ENCODE results near the gene MPZ. TPM values are rescaled to one million over a fixed set of nuclear protein-coding genes. Genes with fewer than 3 reads are reported as not detected.

The MPZ gene
- polyA plus RNA-seq, 1 donor from 2014 or later: not detected

- Histone ChIP-seq H3K79me2 (replicated peaks; ENCODE audit: insufficient read depth, low read length) (no peaks in the 10 kb centered on the region), H2AFZ (ENCODE audit: low read depth, low read length) (no peak overlapping the region), H4K20me1 (ENCODE audit: insufficient read depth) (no peaks in the 10 kb centered on the region), H3K9me2 (ENCODE audit: insufficient read depth, low read length) (no peaks in the 10 kb centered on the region), H3K9me3 (ENCODE audit: low read length) (no peaks in the 10 kb centered on the region), H3K27me3 (ENCODE audit: insufficient read depth, low read depth, low read length) (peaks cover 3% of the 10 kb centered on the region), H3F3A (ENCODE audit: insufficient read depth, low read length, poor library complexity, severe bottlenecking) (no peaks in the 10 kb centered on the region), H3K4me2 (ENCODE audit: low read length) (no peak overlapping the region), H3K36me3 (ENCODE audit: insufficient read depth, low read length) (no peaks in the 10 kb centered on the region), H3K27ac (ENCODE audit: low read length) (no peak overlapping the region), H3K9ac (ENCODE audit: low read length) (no peak overlapping the region), H3K4me3 (ENCODE audit: low read length) (no peak overlapping the region)
- TF ChIP-seq REST (IDR thresholded peaks at IDR 0.05; ENCODE audit: borderline replicate concordance): no peak
- TF ChIP-seq EZH2 (IDR thresholded peaks at IDR 0.05; ENCODE audit: borderline replicate concordance, insufficient read depth, low read length, poor library complexity, severe bottlenecking): no peak
Measured at GRCh38 chr1:161285521-161285920, 24.2 kb downstream of the MPZ start.

GRCh38 chr1:161285113-161285512 is 24.7 kb downstream of the MPZ start:
- no peak overlapping the region for H3K4me2 ChIP-seq (ENCODE audit: low read length)

More at GRCh38 chr1:161285113-161285512, 24.7 kb downstream of the MPZ start:
- no peaks in the 10 kb centered on the region for H3K79me2 ChIP-seq (replicated peaks; ENCODE audit: insufficient read depth, low read length)
- no peak overlapping the region for H2AFZ ChIP-seq (ENCODE audit: low read depth, low read length)
- no peak for TF ChIP-seq EP300 (conservative IDR thresholded peaks at IDR 0.05; ENCODE audit: poor library complexity, severe bottlenecking)
- TF ChIP-seq EZH2 (IDR thresholded peaks at IDR 0.05; ENCODE audit: borderline replicate concordance, insufficient read depth, low read length, poor library complexity, severe bottlenecking): no peak
- no peak for TF ChIP-seq MXI1 (conservative IDR thresholded peaks at IDR 0.05; ENCODE audit: poor library complexity, severe bottlenecking)
- no peak for TF ChIP-seq TAF1 (IDR thresholded peaks at IDR 0.05; ENCODE audit: low read depth)
- TF ChIP-seq SMC3 (conservative IDR thresholded peaks at IDR 0.05; ENCODE audit: poor library complexity): no peak
- TF ChIP-seq CTCF (IDR thresholded peaks at IDR 0.05; ENCODE audit: poor library complexity, severe bottlenecking): no peak
- no peak for TF ChIP-seq RAD21 (conservative IDR thresholded peaks at IDR 0.05)
- no peak for TF ChIP-seq POLR2AphosphoS5 (IDR thresholded peaks at IDR 0.05)
- no peak for TF ChIP-seq REST (IDR thresholded peaks at IDR 0.05; ENCODE audit: borderline replicate concordance)
- H3K27ac ChIP-seq (ENCODE audit: low read length): no peak overlapping the region
- no peaks in the 10 kb centered on the region for H4K20me1 ChIP-seq (ENCODE audit: insufficient read depth)
- H3F3A ChIP-seq (ENCODE audit: insufficient read depth, low read length, poor library complexity, severe bottlenecking): no peaks in the 10 kb centered on the region
- no peaks in the 10 kb centered on the region for H3K36me3 ChIP-seq (ENCODE audit: insufficient read depth, low read length)
- peaks cover 3% of the 10 kb centered on the region for H3K27me3 ChIP-seq (ENCODE audit: insufficient read depth, low read depth, low read length)
- H3K4me3 ChIP-seq (ENCODE audit: low read length): no peak overlapping the region
- H3K9me3 ChIP-seq (ENCODE audit: low read length): no peaks in the 10 kb centered on the region
- H3K9me2 ChIP-seq (ENCODE audit: insufficient read depth, low read length): no peaks in the 10 kb centered on the region
- H3K9ac ChIP-seq (ENCODE audit: low read length): no peak overlapping the region
